GM19099 (cell line): ENCODE results near the gene FLNB.

ENCODE experiments used
- POLR2A ChIP-seq: IDR thresholded peaks from 3 replicates; pipeline ENCODE4 v1.6.1; 2011; ENCODE audit warnings: low read depth; ENCODE audit not compliant: insufficient read length; ENCODE audit errors: extremely low read depth

Gene FLNB

DNA sequence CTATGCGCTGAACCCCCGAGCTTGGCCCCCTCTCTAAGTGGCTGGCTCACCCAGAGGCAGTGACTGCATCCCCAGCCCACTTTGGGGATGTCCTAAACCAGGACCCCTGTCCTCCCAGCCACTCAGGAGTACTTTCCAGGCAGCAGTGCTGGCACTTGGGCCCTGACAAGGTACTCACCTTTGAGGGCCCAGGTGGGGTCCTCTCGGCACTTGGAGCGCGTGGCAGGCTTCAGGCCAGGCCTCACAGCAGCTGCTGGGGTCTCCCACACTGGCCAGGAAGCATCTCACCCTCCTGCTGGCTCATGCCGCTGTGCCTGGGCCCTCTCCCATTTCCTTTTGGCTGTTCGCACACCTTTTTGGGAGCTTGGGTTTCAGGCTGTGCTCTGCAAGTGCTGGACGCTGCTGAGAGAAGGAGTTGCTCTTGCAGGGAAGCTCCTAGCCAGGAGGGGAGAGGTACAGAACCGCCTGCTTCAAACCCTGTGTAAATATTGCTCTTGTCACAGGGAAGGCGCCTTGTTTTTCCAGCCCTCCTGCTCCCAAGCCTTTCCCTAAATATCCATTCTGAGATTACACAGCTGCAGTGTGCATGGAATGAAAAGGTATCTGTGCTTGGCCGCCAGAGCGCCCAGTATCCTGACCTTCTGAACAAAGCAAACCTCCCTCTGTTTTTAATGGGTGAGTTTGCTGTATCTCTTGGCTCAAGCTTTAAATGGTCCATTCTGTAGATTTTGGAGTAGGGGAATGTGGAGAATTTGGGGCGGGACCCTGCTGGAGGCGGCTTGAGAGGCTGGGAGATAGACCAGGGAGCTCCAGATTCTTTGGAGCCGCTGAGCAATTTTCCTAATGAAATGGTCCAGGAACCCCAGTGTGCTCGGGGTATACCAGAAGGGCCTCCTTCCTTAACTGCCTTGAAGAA, 156.9 kb downstream of the FLNB start:
- TF ChIP-seq POLR2A, result no peak

DNA sequence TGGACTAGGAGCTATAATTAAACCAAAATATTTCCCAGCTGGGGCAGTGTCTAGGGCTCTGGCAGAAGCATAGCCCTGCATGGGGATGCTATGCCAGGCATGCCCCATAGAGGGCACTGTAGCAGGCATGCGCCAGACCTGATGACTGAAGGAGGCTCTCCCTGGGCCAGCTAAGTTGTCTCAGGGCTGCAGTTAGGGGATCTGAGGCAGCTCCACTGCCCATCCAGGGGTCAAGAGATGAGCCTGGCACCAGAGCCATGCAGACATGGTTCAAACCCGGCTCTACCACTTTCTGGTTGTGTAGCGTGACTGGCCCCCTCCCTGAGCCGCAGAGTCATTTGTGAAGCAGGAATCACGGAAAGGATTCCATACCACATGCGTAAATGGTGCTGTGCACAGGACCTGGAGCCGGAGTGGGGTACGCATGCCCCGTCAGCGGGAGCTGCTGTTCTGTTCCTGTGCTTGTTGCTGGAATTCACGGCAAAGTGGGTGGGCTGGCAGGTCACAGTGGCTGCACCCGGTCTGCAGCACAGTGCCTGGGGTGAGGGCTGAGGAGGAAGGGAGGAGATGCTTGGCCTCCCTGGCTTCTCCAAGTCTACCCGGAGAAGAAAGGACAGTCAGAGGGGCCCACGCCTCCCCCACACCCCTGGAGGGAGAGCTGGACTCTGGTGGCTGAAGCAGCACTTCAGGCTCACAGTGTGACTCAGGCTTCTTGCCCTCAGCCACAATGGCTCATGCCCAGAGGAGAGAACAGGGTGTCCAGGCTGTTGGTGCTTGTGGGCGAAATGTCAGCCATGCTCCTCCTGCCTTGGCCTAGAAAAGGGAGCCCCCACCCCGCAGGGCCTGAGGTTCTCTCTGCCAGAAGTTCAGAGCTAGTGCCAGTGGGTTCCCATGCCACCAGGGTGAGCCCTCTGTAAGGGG, 159.5 kb downstream of the FLNB start:
- TF ChIP-seq POLR2A, result no peak

DNA sequence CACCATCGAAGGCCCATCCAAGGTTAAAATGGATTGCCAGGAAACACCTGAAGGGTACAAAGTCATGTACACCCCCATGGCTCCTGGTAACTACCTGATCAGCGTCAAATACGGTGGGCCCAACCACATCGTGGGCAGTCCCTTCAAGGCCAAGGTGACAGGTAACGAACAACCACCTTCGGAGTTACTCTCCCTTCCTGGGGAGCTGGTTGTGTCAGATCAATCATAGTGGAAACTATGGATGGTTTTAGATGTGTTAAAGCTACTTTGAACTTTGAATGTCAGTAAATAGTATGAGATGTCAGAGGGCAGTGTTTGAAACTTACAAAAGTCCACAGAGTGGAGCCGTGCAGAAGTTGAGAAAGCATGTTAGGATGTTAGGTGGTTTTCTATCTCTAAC, 160.3 kb downstream of the FLNB start:
- TF ChIP-seq POLR2A, result no peak

DNA sequence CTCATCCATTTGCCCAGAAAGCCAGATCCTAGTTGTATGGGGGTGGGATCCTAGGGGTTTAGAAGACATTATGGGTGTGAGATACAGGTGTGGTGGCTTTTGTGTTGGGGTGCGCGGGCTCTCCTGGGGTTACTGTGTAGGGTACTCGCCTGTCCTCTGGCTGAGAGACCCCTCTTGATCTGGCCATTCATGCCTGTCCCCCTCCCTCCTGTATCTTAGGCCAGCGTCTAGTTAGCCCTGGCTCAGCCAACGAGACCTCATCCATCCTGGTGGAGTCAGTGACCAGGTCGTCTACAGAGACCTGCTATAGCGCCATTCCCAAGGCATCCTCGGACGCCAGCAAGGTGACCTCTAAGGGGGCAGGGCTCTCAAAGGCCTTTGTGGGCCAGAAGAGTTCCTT, 161.1 kb downstream of the FLNB start:
- TF ChIP-seq POLR2A, result no peak

DNA sequence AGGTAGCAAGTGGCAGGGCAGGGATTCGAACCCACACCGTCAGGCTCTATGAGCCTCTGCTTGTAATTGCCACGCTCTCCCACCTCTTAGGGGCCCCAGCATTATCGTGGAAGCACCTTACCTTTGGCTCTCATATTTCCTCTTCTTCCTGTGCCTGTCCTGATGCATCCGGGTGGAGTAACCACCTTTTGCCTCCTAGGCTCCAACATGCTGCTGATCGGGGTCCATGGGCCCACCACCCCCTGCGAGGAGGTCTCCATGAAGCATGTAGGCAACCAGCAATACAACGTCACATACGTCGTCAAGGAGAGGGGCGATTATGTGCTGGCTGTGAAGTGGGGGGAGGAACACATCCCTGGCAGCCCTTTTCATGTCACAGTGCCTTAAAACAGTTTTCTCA, 162.2 kb downstream of the FLNB start:
- no peak for TF ChIP-seq POLR2A

DNA sequence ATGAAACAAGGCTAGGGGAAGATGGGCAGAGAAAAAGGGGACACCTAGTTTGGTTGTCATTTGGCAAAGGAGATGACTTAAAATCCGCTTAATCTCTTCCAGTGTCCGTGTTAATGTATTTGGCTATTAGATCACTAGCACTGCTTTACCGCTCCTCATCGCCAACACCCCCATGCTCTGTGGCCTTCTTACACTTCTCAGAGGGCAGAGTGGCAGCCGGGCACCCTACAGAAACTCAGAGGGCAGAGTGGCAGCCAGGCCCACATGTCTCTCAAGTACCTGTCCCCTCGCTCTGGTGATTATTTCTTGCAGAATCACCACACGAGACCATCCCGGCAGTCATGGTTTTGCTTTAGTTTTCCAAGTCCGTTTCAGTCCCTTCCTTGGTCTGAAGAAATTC, 162.9 kb downstream of the FLNB start:
- TF ChIP-seq POLR2A, result no peak

DNA sequence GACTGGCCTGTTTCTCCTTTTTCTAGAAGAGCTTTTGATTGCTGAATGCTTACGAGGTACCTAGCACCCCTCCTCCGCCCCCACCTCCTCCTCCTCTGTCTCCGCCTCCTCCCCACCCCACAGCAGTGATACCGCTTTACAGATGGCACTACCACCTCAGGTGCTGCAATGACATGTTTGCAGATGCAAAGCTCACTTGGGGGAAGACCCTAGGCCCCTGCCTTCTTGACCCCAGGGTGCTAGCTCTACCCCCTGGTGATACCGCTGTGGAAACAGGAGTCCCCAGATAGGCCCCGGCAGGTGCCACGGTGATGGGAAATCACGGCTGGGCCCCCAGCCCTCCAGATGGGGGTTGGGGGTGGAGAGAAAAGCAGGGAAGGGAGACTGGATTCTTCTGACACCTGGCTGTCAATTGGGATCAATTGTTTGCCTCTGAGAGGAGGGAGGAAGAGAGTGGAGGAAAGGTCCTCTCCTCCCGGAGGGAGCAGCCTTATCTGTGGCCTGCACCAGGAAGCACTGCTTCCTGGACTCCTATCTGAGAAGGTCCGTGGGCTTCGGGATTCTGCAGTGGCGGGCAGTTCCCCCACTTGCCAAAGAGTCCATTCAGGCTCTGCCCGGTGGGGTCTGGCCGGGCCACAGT, 164.9 kb downstream of the FLNB start:
- no peak for TF ChIP-seq POLR2A

DNA sequence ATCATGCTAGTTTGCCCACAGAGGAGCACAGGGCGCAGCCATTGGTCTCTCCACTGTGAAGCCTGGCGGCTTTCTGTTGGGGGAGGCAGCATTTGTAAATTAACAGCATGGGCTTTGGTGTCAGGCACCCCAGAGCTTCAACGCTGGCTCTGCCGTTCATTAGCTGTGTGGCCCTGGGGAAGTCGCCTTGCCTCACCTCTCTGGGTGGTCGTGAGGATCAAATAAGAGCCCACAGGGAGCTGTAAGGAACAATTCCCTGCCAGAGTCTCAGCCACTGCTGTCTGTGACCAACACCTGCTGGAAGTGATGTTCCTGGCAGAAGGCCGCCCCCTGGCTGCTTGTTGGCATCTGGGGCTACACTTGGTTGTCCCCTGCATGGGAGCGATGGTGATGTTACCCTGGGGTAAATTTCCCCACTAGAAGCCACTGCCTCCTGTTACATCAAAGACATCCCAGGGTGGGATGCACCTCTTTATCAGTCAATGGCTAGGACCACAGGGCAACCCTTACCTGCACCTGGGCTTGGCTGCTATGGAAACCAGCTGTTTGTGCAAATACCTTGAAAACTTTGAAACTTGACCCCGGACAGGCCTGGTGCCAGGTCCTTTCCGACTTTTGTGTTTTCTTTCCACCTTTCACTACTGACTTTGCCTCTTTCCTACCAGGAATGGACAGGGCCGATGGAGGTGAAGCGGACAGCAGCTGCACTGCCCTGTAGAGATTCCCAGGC, 165.6 kb downstream of the FLNB start:
- TF ChIP-seq POLR2A, result no peak

DNA sequence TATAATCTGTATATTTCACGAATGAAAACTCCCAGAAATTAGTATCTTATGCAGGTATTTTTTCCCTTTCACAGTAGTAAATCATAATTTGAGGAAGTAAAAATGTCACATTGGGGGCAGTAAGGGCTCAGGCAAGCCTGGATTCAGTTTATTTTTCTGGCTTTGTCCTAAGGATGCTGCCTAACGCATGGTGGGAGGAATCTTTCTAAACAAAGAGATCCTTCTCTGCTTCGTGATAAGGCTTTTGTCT, 166.9 kb downstream of the FLNB start:
- no peak for TF ChIP-seq POLR2A

DNA sequence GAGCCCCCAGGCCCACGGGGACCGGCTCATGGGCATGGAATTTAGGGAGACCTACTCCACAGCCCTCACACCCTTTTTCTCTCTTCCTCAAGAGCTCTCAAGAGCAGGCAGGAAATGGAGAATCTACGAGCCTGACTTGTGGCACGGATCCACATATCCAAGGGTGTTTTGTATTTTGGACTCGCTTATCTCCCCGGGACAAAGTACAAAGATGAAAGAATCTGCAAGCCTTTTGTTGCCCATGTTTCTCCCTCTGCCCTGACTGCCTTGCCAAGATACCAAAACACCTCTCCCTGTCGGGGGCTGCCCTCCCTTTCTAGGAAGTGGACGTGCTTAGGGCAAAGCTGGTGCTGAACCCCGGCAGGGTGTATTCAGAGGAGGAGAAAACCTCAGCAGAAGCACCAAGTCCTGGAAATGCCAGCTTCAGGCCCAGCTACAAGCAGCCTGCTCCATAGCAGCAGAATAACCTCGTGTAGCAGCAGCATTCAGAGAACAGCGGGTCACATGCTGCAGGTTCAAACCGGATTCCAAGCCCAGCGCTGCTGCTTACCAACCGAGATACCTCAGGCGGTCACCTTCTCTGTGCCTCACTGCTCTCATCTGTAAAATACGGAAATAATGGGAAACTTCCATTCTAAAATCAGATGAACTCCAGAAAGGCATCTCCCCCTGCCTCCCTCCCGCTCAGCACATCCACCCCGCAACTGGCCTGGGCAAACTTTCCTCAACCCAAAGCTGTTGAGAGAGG, 167.4 kb downstream of the FLNB start:
- no peak for TF ChIP-seq POLR2A

DNA sequence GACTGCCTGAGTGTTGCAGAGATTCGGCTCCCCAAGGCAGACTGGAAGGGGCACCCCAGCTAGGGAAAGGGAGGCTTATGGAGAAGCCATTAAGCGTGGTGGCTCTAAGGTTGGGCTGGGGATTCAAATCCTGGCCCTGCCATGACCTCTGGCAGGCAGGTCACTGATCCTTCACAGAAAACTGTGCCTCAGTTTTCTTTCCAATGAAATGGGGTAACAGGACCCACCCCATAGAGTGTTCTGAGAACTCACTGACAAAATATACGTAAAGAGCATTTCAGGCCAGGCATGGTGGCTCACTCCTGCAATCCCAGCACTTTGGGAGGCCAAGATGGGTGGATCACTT, 167.9 kb downstream of the FLNB start:
- TF ChIP-seq POLR2A, result no peak

DNA sequence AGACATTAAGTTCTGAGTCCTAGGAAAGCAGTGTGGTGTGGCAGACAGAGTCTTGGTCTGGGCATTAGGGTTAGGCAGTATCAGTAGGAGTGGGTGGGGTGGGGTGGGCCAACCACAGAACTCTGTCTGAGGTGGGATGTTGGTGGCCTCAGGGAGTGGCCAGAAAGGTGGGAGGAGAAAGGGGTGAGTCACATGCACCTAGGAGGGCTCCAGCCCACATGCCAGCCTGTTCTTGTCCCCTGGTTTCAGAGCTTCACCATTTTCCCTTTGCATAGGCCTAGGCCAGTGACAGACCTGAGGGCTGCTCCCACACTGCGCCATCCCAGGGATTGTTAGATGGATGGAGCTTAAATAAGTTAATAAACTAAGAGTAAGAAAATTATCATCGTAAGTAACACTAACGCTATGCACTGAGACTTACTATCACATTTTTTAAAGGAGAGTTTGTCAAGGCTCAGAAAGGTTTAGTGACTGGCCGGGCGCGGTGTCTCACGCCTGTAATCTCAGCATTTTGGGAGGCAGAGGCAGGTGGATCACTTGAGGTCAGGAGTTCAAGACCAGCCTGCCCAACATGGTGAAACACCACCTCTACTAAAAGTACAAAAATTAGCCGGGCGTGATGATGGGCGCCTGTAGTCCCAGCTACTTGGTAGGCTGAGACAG, 168.7 kb downstream of the FLNB start:
- no peak for TF ChIP-seq POLR2A

DNA sequence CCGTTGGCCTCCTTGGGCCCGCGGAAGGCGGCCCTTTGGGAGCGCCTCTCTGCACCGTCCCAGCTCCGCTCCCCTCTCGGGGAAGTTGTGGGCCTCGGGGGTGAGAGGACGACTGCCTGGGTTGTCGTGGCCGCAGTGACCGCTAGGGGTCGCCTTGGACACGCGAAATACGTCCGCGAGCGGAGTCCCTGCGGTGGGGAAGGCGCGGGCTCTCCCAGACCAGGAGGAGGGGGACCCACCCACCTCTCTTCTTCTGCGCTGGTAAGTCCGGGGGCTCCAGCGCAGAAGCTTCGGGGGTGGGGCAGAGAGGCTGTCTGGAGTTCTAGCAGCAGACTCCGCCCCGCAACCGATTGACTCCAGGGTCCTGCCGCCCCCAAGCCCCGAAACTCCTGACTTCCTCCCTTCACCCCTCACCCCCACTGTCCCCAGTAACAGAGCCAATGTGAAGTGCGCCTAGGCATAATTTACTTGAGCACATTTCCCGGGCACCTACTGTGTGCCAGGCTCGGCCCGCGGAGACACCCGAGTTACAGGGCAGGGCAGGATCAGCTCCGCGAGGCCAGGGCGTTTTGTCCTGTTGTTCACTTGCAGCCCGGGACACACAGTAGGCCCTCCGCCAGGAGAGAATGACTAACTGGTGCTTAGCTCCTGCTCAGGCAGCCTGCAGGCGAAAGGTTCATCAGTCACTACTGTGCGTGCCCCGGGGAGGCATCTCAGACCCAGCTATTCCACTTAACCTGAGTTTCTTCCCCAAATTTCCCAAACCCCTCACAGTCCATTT, 169.7 kb downstream of the FLNB start:
- no peak for TF ChIP-seq POLR2A

DNA sequence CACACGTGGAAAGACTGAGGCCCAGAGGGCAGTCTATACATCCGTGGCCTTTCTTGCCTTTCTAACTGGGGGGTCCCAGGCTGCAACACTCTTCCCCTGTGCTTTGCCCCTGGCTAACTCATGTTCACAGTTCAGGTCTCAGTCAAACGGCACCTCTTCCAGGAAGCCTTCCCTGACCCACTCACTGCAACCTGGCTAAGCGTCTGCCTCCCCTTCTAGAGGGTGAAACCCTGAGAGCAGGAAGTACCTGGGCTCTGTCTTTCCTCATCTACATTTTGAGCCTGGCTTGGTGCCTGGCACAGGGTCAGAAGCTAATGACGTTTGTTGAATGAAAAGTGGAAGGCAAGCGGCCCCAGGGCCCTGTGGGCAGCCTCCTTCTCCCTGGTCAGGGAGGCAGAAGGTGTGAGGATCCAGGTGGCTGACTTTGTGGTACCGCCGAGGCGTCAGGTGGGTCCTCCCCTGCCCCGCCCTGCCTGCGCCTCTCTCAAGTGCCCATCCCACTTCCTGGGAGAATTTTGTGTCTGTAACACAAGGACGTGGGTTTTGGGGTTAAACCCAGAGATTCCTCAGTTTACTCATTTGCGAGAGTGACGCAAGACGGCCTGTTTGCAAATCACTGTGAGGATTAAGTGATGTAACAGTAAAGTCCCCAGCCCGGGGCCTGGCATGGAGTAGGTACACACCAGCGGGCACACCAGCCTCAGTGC, 170.5 kb downstream of the FLNB start:
- TF ChIP-seq POLR2A, result no peak
